GM12878 (cell line): ENCODE measurements around the gene MAX. TPM values are rescaled to one million over a fixed set of nuclear protein-coding genes. Genes with fewer than 3 reads are reported as not detected.

Experiments
- CREB1 ChIP-seq: IDR thresholded peaks from 2 replicates; pipeline ENCODE4 v1.6.1; 2012; ENCODE audit warnings: low read depth, mild to moderate bottlenecking, inconsistent platforms
- E4F1 ChIP-seq: fragments of 450-650 bp; IDR thresholded peaks from 2 replicates; pipeline ENCODE4 v1.6.1; 2018; ENCODE audit warnings: borderline replicate concordance, mild to moderate bottlenecking; ENCODE audit not compliant: partially characterized antibody
- HCFC1 ChIP-seq: fragments of 150-350 bp; IDR thresholded peaks from 2 replicates; pipeline ENCODE4 v1.6.1; 2014; ENCODE audit warnings: low read length
- IRF5 ChIP-seq: fragments of 450-650 bp; IDR thresholded peaks from 2 replicates; pipeline ENCODE4 v1.6.1; 2017; ENCODE audit warnings: borderline replicate concordance
- NFYA ChIP-seq: IDR thresholded peaks from 2 replicates; pipeline ENCODE4 v1.6.1; 2011; ENCODE audit warnings: low read depth, mild to moderate bottlenecking, low read length, improper control_type of control experiment, borderline replicate concordance
- PRDM15 ChIP-seq: fragments of 450-650 bp; formaldehyde crosslinking; IDR thresholded peaks from 2 replicates; pipeline ENCODE4 v1.4.0; 2020; ENCODE audit warnings: mild to moderate bottlenecking, moderate library complexity
- SMAD1 ChIP-seq: fragments of 450-650 bp; IDR thresholded peaks from 2 replicates; pipeline ENCODE4 v1.6.1; 2018; ENCODE audit warnings: mild to moderate bottlenecking, low read depth; ENCODE audit not compliant: partially characterized antibody
- STAT3 ChIP-seq: IDR thresholded peaks from 2 replicates; pipeline ENCODE4 v1.6.1; 2011; ENCODE audit warnings: low read depth, low read length, improper control_type of control experiment
- SUPT20H ChIP-seq: IDR thresholded peaks from 2 replicates; pipeline ENCODE4 v1.6.1; 2011; ENCODE audit warnings: low read depth, mild to moderate bottlenecking, low read length, moderate library complexity, borderline replicate concordance; ENCODE audit not compliant: control insufficient read depth
- ZNF274 ChIP-seq: IDR thresholded peaks from one replicate; pipeline ENCODE4 v1.8.0; 2011; ENCODE audit not compliant: insufficient read length, insufficient read depth
- ZNF384 ChIP-seq: IDR thresholded peaks from 2 replicates; pipeline ENCODE4 v1.6.1; 2012; ENCODE audit warnings: low read depth, mild to moderate bottlenecking, low read length, improper control_type of control experiment, borderline replicate concordance
- polyA plus RNA-seq, 11 experiments: library from polyadenylated mRNA; depleted of rRNA in 4 of 11; unstranded in 6 of 11; stranded (reverse) in 5 of 11; fragments of >200 nt; fragmentation: Nextera tagmentation in 4 of 11; fragmentation: Illumina TruSeq in 1 of 11; extraction: Ambion mirVana in 4 of 11; extraction: Trizol in 1 of 11; gene quantifications; 1 replicate in 1 of 11; 2 replicates in 10 of 11; pipeline versions ENCODE4 v1.2.1 to v1.2.3, GENCODE V29; 2011 to 2016; ENCODE audit warnings: inconsistent platforms in 2 of 11, missing spikeins in 2 of 11, low read depth in 1 of 11
- total RNA-seq, 4 experiments: library from RNA; depleted of rRNA in 3 of 4; stranded (reverse); fragments of >200 nt in 3 of 4; fragmentation: Illumina TruSeq in 1 of 4; extraction: Trizol in 1 of 4; gene quantifications; 2 replicates each; pipeline versions ENCODE4 v1.2.1 to v1.2.3, GENCODE V29; 2013 to 2021
- TF ChIP-seq, protein P1 (sequence below): fragments of 450-650 bp; IDR thresholded peaks from 2 replicates; pipeline ENCODE4 v1.6.1; 2016; ENCODE audit warnings: mild to moderate bottlenecking
- TF ChIP-seq, protein P2 (sequence below): fragments of 450-650 bp; IDR thresholded peaks from 2 replicates; pipeline ENCODE4 v1.6.1; 2016; ENCODE audit warnings: mild to moderate bottlenecking

The MAX gene
- total and polyA plus RNA-seq, 10 of the 15 experiments (the other 5 are each of a cell fraction or from before 2014, with no cell fraction given), result 21.5 to 122 (median 67.5) TPM

- TF ChIP-seq SMAD1 (no peak), SUPT20H (no peak), STAT3 (no peak), CREB1 (no peak), NFYA (no peak), IRF5 (no peak), HCFC1 (no peak), ZNF274 (no peak), ZNF384 (no peak), E4F1 (no peak), PRDM15 (no peak)
- TF ChIP-seq, protein P1, sequence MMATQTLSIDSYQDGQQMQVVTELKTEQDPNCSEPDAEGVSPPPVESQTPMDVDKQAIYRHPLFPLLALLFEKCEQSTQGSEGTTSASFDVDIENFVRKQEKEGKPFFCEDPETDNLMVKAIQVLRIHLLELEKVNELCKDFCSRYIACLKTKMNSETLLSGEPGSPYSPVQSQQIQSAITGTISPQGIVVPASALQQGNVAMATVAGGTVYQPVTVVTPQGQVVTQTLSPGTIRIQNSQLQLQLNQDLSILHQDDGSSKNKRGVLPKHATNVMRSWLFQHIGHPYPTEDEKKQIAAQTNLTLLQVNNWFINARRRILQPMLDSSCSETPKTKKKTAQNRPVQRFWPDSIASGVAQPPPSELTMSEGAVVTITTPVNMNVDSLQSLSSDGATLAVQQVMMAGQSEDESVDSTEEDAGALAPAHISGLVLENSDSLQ, result no peak
- TF ChIP-seq, protein P2, sequence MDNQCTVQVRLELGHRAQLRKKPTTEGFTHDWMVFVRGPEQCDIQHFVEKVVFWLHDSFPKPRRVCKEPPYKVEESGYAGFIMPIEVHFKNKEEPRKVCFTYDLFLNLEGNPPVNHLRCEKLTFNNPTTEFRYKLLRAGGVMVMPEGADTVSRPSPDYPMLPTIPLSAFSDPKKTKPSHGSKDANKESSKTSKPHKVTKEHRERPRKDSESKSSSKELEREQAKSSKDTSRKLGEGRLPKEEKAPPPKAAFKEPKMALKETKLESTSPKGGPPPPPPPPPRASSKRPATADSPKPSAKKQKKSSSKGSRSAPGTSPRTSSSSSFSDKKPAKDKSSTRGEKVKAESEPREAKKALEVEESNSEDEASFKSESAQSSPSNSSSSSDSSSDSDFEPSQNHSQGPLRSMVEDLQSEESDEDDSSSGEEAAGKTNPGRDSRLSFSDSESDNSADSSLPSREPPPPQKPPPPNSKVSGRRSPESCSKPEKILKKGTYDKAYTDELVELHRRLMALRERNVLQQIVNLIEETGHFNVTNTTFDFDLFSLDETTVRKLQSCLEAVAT, result no peak
These were observed 73.4 kb downstream of the MAX start (continued) for GRCh38 chr14:65028937-65029336.
